HG02610 (cell line): Measurements from ENCODE around the gene RBM45.
A peak's percentile ranks its signal among the peaks of the same experiment; 100 is the strongest.

Experiments used
- ATAC-seq: cut with Tn5 transposase; IDR thresholded peaks from one replicate; pipeline ENCODE4 v1.9.1; 2021; ENCODE audit warnings: mild to moderate bottlenecking, moderate library complexity; ENCODE audit not compliant: unreplicated experiment

The RBM45 gene

DNA sequence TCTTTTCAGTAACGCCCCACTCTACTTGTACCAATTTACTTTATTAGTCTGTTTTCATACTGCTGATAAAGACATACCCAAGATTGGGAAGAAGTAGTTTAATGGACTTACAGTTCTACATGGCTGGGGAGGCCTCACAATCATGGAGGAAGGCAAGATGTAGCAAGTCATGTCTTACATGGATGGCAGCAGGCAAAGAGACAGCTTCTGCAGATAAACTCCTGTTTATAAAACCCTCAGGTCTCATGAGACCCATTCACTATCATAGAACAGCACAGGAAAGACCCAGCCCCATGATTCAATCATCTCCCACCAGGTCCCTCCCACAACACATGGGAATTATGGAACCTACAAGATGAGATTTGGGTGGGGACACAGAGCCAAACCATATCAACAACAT, 43.3 kb downstream of the RBM45 start:
- no peak for ATAC-seq

DNA sequence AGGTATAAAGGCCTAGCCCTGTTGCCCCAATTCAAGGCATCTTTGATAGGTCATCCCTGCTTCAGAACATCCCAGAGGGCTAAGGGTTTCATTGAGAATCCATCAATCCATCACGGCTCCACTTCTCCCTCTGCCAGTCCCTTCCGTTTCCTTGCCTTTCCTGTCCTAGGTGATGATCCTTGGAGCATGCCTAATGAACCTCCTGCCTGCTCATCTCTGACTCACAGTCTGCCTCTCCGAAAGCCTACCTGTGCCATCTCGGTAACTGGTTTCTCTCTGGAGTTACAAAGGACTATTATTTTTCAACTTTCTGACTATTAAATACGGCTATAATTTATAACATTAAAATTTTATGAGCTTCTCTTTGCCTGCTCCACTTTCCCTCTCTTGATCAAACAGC, 45.3 kb downstream of the RBM45 start:
- no peak for ATAC-seq

DNA sequence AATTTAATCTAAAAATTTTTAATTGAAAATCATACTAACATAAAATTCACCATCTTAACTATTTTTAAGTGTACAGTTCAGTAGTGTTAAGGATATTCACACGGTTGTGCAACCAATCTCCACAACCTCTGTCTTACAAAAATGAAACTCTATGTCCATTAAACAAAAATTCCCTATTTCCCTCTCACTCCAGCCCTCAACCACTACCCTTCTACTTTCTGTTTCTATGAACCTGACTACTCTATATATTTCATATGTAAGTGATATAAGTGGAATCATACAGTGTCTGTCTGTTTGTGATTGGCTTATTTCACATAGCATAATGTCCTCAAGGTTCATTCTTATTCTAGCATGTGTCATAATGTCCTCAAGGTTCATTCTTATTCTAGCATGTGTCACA, 47.7 kb downstream of the RBM45 start:
- no peak for ATAC-seq

DNA sequence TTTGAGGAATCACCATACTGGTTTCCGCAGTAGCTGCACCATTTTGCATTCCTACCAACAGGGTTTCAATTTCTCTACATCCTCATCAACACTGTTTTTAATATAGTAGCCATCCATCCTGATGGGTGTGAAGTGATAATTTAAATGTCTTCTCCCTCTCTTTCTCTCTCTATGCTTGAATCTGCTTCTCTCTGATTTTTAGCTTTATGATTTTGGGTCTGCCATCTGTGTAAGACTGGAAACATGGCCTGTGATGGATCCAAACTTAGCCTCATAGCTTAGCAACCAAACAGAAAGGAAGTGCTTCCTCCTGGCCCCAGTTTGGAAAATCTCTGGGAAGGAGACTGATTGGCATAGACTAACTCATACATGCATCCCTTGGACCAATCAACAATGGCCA, 48.4 kb downstream of the RBM45 start:
- no peak for ATAC-seq

DNA sequence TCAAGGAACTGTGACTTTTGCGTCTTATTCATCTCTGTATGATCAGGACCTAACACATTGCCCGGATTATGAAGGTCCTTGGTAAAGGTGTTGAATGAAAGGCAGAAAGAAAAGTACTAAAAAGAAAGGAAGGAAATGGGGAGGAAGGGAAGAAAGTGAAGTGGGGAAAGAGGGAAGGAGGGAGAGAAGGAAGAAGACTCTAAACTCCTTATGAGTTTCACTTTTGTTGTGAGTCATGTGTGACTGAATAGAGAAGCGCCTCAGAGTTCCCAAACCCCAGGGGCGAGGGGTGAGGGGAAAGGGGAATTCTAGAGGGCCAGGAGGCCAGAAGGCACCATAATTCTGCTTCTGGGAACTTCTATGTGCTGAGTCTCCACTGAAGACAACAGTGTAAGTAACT, 51.2 kb downstream of the RBM45 start:
- ATAC-seq, result peak; percentile 68

DNA sequence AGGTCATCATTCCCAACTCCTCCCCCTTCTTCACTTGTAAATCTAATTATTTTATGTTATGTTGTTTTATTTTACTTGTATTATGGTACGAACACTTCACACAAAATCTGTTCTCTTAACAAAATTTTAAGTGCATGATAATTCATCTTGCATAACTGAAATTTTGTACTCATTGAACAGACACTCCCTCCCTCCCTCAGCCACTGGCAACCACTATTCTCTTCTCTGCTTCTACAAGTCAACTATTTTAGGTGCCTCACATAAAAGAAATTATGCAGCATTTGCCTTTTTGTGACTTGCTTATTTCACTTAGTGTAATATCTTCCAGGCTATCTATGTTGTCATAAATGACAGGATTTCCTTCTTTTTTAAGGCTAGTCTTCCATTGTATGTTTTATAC, 51.7 kb downstream of the RBM45 start:
- no peak for ATAC-seq

DNA sequence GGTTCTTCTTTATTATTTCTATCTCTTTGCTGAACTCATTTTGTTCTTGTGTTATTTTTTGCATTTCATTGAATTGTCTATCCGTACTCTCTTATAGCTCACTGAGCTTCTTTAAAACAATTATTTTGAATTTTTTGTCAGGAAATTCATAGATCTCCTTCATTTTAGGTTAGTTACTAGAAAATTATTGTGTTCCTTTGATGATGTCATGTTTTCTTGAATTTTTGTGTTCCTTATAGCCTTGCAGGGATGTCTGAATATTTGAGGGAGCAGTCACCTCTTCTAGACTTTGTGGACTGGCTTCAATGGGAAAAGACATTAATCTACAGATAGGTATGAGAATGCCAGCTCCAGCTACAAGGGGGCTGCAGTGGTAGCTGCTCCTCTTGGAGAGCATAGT, 61.4 kb downstream of the RBM45 start:
- no peak for ATAC-seq

DNA sequence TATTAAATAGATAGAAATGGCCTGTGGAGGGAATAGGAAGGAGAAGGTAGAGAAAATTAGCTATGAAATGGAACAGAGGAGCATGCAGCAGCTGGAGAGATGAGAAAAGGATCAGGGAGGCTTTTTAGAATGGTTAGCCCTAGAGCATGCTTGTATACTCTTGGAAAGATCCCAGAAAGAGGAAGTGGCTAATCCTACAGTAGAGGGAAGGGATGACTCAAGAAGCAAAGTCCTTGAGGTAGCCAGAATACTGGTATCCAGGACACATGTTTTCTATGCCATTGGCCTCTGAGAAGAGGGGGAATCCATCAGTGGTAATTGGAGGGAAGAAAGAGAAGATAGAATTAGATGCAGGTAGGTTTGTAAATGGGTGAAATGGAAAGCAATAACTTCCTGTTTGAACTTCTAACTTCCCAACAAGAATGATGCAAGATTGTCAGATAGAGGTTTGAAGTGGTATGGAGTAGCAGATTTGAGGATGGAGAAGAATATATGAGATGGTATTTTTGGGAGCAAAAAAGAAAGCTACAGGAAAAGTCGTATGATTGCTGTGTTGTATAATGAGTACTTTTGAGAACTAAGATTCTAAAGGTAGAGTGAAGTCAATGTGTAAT, 64.9 kb downstream of the RBM45 start:
- ATAC-seq, result no peak
